Measurements from ENCODE around the gene HSD11B2. TPM values are rescaled to one million over a fixed set of nuclear protein-coding genes. Genes with fewer than 3 reads are reported as not detected.

Gene HSD11B2
- total RNA-seq, 3 donors from 2014 or later (not counting 1 experiment from before 2014, with no cell fraction given), result not detected

GRCh38 chr16:67480833-67481560, 50.1 kb downstream of the HSD11B2 start, which contains the start of gene ATP6V0D1:
ATP6V0D1 (minus strand) TSS chr16:67481157; CDS start chr16:67481086, 71 bp downstream.
- Mint-ChIP-seq H3K4me1 (peaks cover 37 to 55% of the 10 kb centered on the region in 2 donors), H3K4me3 (peak within 1 kb of the TSS; percentile 100), H3K27me3 (ENCODE audit: low read depth in 2 of 2) (no peaks in the 10 kb centered on the region), H3K9me3 (no peaks in the 10 kb centered on the region), H3K27ac (peak within 1 kb of the TSS; percentile 100), H3K36me3 (no peaks in the 10 kb centered on the region)
- Histone ChIP-seq H3K36me3 (ENCODE audit: control insufficient read depth, insufficient read depth, low read length) (peaks cover 9% of the 10 kb centered on the region), H3K9me3 (ENCODE audit: control insufficient read depth, insufficient read depth, low read length) (no peaks in the 10 kb centered on the region), H3K4me1 (ENCODE audit: control insufficient read depth, insufficient read depth, low read length) (peaks cover 42% of the 10 kb centered on the region), H3K27me3 (ENCODE audit: control insufficient read depth, insufficient read depth, low read length) (no peaks in the 10 kb centered on the region), H3K27ac (ENCODE audit: low read length) (peak within 1 kb of the TSS; percentile 96), H3K4me3 (ENCODE audit: low read length) (peak within 1 kb of the TSS; percentile 87)
- ATAC-seq (peak; percentile 81 to 97 (median 91)), DNase-seq (peak; percentile 100)
- intact Hi-C loops (cut with micrococcal nuclease), result loop anchor here (1.0 to 5.0 kb wide), 5 partner anchors 13 to 456 kb away; partner anchors contain the start of genes ACD, CTCF, PARD6A and PSMB10
- under 1% methylated on average over 57 of the region's 57 CpGs for WGBS (ENCODE audit: insufficient coverage)
- TF ChIP-seq CTCF (IDR thresholded peaks at IDR 0.05), result peak; percentile 80

GRCh38 chr16:67481561-67482232, 50.8 kb downstream of the HSD11B2 start:
- peak in 2 of 3 donors; percentile 4 for ATAC-seq
- peaks cover 32 to 55% of the 10 kb centered on the region in 2 donors for H3K4me1 Mint-ChIP-seq
- peak overlapping the region; percentile 87 for H3K4me3 ChIP-seq (ENCODE audit: low read length)

GRCh38 chr16:67482233-67482924, 51.5 kb downstream of the HSD11B2 start:
- WGBS (ENCODE audit: insufficient coverage), result 66% methylated on average over 22 of the region's 25 CpGs
- no peaks in the 10 kb centered on the region for H3K9me3 Mint-ChIP-seq
- peaks cover 32 to 52% of the 10 kb centered on the region in 2 donors for H3K4me1 Mint-ChIP-seq
- ATAC-seq (no peak), DNase-seq (no peak)
- peak overlapping the region; percentile 77 for H3K27ac ChIP-seq (ENCODE audit: low read length)
- H3K27me3 ChIP-seq (ENCODE audit: control insufficient read depth, insufficient read depth, low read length), result no peaks in the 10 kb centered on the region
- no peak for TF ChIP-seq CTCF (IDR thresholded peaks at IDR 0.05)
- no peaks in the 10 kb centered on the region for H3K36me3 Mint-ChIP-seq
- no peaks in the 10 kb centered on the region for H3K27me3 Mint-ChIP-seq (ENCODE audit: low read depth in 2 of 2)
- peak overlapping the region; percentile 100 for H3K27ac Mint-ChIP-seq
- peaks cover 42% of the 10 kb centered on the region for H3K4me1 ChIP-seq (ENCODE audit: control insufficient read depth, insufficient read depth, low read length)
- intact Hi-C loops (cut with micrococcal nuclease), result loop anchor here (5.0 kb wide), 2 partner anchors 40 to 455 kb away; partner anchors contain the start of gene PSMB10
- H3K36me3 ChIP-seq (ENCODE audit: control insufficient read depth, insufficient read depth, low read length), result peaks cover 9% of the 10 kb centered on the region
- H3K4me3 Mint-ChIP-seq, result peak overlapping the region; percentile 100
- peak overlapping the region; percentile 87 for H3K4me3 ChIP-seq (ENCODE audit: low read length)
- H3K9me3 ChIP-seq (ENCODE audit: control insufficient read depth, insufficient read depth, low read length), result no peaks in the 10 kb centered on the region

More at GRCh38 chr16:67481561-67482232, 50.8 kb downstream of the HSD11B2 start:
- Mint-ChIP-seq H3K27me3 (ENCODE audit: low read depth in 2 of 2) (no peaks in the 10 kb centered on the region), H3K36me3 (no peaks in the 10 kb centered on the region), H3K27ac (peak overlapping the region; percentile 100), H3K4me3 (peak overlapping the region; percentile 100), H3K9me3 (no peaks in the 10 kb centered on the region)
- Histone ChIP-seq H3K27ac (ENCODE audit: low read length) (peak overlapping the region; percentile 77), H3K4me1 (ENCODE audit: control insufficient read depth, insufficient read depth, low read length) (peaks cover 42% of the 10 kb centered on the region), H3K27me3 (ENCODE audit: control insufficient read depth, insufficient read depth, low read length) (no peaks in the 10 kb centered on the region), H3K36me3 (ENCODE audit: control insufficient read depth, insufficient read depth, low read length) (peaks cover 9% of the 10 kb centered on the region), H3K9me3 (ENCODE audit: control insufficient read depth, insufficient read depth, low read length) (no peaks in the 10 kb centered on the region)
- intact Hi-C loops (cut with micrococcal nuclease), result loop anchor here (1.0 to 5.0 kb wide), 4 partner anchors 13 to 456 kb away; partner anchors contain the start of genes CTCF and PSMB10
- peak in 1 of 2 donors; percentile 70 for DNase-seq
- TF ChIP-seq CTCF (IDR thresholded peaks at IDR 0.05), result no peak
- WGBS (ENCODE audit: insufficient coverage), result under 1% methylated on average over 15 of the region's 17 CpGs

Data from natural killer cell (primary cell).